ENCODE results near the gene SFMBT1. TPM values are rescaled to one million over a fixed set of nuclear protein-coding genes. Genes with fewer than 3 reads are reported as not detected.

Gene SFMBT1
- total and polyA plus RNA-seq, 2 experiments from 2014 or later, result 8.5 to 18.1 TPM

DNA sequence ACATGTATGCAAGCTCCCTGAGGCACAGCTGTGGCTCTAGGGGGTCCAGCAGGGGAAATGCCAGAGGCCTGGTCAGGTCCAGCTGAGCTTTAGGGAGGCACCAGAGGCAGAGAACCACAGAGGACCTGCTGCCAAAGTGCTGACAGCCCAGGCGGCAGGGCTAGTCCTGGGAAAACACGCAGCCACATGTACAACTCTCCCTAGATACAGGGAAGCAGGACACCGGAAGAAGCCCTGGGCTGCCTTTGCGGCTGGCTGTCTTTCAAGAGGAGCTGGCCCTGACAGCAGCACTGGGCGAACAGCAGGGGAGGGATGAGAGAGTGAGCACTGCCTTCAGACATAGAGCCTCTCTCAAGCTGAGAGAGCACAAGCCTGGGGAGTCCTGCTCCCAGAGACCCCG, 43.6 kb upstream of the SFMBT1 start:
- 97% methylated on average over 6 of the region's 6 CpGs for whole genome bisulfite sequencing (ENCODE audit: low lambda C conversion rate, missing lambda C conversion rate)
- H3K36me3 ChIP-seq (replicated peaks; ENCODE audit: insufficient read depth, low read depth), result no peaks in the 10 kb centered on the region
- no peak overlapping the region for H2AFZ ChIP-seq
- no peak overlapping the region for H3K27ac ChIP-seq
- no peak for DNase-seq (ENCODE audit: low spot score)
- H3K79me2 ChIP-seq, result no peaks in the 10 kb centered on the region
- no peaks in the 10 kb centered on the region for H3K27me3 ChIP-seq
- no peaks in the 10 kb centered on the region for H3K9me2 ChIP-seq (replicated peaks; ENCODE audit: insufficient read depth)
- no peak overlapping the region for H3K4me3 ChIP-seq
- H3K4me2 ChIP-seq, result no peak overlapping the region
- H4K20me1 ChIP-seq (ENCODE audit: insufficient read depth, poor library complexity, severe bottlenecking), result no peaks in the 10 kb centered on the region
- no peaks in the 10 kb centered on the region for H3K9me3 ChIP-seq (ENCODE audit: low read depth)
- TF ChIP-seq EZH2phosphoT487 (IDR thresholded peaks at IDR 0.05; ENCODE audit: low read depth, severe bottlenecking, unreplicated experiment) (no peak), EZH2 (IDR thresholded peaks at IDR 0.05; ENCODE audit: borderline replicate concordance) (no peak)
- TF ChIP-seq, protein P1, sequence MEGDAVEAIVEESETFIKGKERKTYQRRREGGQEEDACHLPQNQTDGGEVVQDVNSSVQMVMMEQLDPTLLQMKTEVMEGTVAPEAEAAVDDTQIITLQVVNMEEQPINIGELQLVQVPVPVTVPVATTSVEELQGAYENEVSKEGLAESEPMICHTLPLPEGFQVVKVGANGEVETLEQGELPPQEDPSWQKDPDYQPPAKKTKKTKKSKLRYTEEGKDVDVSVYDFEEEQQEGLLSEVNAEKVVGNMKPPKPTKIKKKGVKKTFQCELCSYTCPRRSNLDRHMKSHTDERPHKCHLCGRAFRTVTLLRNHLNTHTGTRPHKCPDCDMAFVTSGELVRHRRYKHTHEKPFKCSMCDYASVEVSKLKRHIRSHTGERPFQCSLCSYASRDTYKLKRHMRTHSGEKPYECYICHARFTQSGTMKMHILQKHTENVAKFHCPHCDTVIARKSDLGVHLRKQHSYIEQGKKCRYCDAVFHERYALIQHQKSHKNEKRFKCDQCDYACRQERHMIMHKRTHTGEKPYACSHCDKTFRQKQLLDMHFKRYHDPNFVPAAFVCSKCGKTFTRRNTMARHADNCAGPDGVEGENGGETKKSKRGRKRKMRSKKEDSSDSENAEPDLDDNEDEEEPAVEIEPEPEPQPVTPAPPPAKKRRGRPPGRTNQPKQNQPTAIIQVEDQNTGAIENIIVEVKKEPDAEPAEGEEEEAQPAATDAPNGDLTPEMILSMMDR (IDR thresholded peaks at IDR 0.05; ENCODE audit: poor library complexity), result no peak
- H3K4me1 ChIP-seq (ENCODE audit: insufficient read depth), result peaks cover 15% of the 10 kb centered on the region

DNA sequence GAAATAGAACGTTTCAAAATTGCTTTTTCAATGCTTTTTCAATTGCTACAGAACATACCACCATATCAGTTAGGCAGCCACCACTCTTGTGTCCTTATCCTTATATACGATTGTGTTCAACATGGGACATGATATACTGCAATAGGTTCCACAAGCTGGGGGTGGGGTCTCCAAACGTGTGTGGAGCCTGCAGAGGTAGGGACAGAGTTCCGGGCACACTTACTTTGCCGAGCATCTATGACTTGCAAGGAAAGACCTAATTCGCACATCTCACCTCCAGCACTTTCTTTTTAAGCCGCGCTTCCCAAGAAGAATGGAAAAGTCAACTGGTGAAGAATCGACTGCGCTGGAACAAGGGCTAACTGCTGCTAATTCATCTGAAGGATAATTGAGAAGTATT, 39.6 kb upstream of the SFMBT1 start:
- Histone ChIP-seq H2AFZ (no peak overlapping the region), H3K27me3 (no peaks in the 10 kb centered on the region), H3K4me2 (no peak overlapping the region), H3K9me3 (ENCODE audit: low read depth) (no peaks in the 10 kb centered on the region), H3K27ac (no peak overlapping the region), H3K9me2 (replicated peaks; ENCODE audit: insufficient read depth) (no peaks in the 10 kb centered on the region), H3K79me2 (no peaks in the 10 kb centered on the region), H3K36me3 (replicated peaks; ENCODE audit: insufficient read depth, low read depth) (no peaks in the 10 kb centered on the region), H3K4me1 (ENCODE audit: insufficient read depth) (peaks cover 19% of the 10 kb centered on the region), H4K20me1 (ENCODE audit: insufficient read depth, poor library complexity, severe bottlenecking) (no peaks in the 10 kb centered on the region), H3K4me3 (no peak overlapping the region)
- 87% methylated on average over 10 of the region's 10 CpGs for WGBS (ENCODE audit: low lambda C conversion rate, missing lambda C conversion rate)
- no peak for DNase-seq (ENCODE audit: low spot score)
- TF ChIP-seq, protein P1 (IDR thresholded peaks at IDR 0.05; ENCODE audit: poor library complexity), result no peak
- TF ChIP-seq EZH2 (IDR thresholded peaks at IDR 0.05; ENCODE audit: borderline replicate concordance) (no peak), EZH2phosphoT487 (IDR thresholded peaks at IDR 0.05; ENCODE audit: low read depth, severe bottlenecking, unreplicated experiment) (no peak)

DNA sequence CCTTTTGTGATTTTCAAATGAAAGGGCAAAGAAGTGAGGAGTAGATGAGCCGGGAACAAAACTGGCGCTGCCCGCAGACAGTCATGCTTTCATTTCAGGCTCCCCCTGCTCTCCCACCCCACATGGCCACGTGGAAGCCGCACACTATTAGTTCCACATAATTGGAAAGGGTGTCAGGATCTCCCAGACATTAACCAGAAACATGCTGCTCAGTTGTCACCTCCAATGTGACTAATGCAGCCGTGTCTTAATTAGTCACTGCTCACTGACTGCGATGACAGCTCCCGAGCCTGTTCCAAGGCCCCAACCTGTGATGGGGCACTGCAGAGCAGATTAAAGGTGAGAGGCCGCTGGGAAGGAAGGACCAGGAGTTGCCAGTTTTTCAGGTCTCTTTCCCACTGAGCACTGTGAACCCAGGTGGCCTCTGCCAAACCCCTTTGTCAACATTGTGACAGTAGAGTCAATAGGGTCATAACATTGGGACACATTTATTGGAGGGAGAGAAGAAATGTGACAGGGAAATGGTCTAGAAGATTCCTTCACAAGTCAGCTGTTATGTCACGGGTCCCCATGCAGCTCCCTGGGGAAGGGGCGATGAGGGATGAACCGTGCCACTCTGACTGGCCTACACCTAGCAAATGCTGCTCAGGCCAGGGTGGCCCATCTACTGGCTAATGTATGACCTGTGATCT, 38.6 kb upstream of the SFMBT1 start:
- H3K4me2 ChIP-seq, result no peak overlapping the region
- H3K36me3 ChIP-seq (replicated peaks; ENCODE audit: insufficient read depth, low read depth), result no peaks in the 10 kb centered on the region
- no peaks in the 10 kb centered on the region for H4K20me1 ChIP-seq (ENCODE audit: insufficient read depth, poor library complexity, severe bottlenecking)
- H3K4me1 ChIP-seq (ENCODE audit: insufficient read depth), result peaks cover 19% of the 10 kb centered on the region
- TF ChIP-seq EZH2 (IDR thresholded peaks at IDR 0.05; ENCODE audit: borderline replicate concordance), result no peak
- no peak for TF ChIP-seq EZH2phosphoT487 (IDR thresholded peaks at IDR 0.05; ENCODE audit: low read depth, severe bottlenecking, unreplicated experiment)
- TF ChIP-seq, protein P1 (IDR thresholded peaks at IDR 0.05; ENCODE audit: poor library complexity), result no peak
- no peaks in the 10 kb centered on the region for H3K9me3 ChIP-seq (ENCODE audit: low read depth)
- no peaks in the 10 kb centered on the region for H3K9me2 ChIP-seq (replicated peaks; ENCODE audit: insufficient read depth)
- H2AFZ ChIP-seq, result no peak overlapping the region
- no peaks in the 10 kb centered on the region for H3K79me2 ChIP-seq
- 68% methylated on average over 12 of the region's 12 CpGs for WGBS (ENCODE audit: low lambda C conversion rate, missing lambda C conversion rate)
- no peak overlapping the region for H3K4me3 ChIP-seq
- H3K27ac ChIP-seq, result peak overlapping the region; percentile 50
- DNase-seq (ENCODE audit: low spot score), result peak; percentile 49
- H3K27me3 ChIP-seq, result no peaks in the 10 kb centered on the region

Data from hepatocyte (in vitro differentiated cells).